Natural killer cell (primary cell): Measurements from ENCODE around the gene OPN3. TPM values are rescaled to one million over a fixed set of nuclear protein-coding genes. Genes with fewer than 3 reads are reported as not detected.

ENCODE experiments used
- ATAC-seq, 3 donors: fragments of 150-1000 bp in 2 of 3; fragments of 200-7000 bp in 1 of 3; cut with Tn5 transposase; 1 replicate in 1 of 3; 2 replicates in 2 of 3; pipeline ENCODE4 v1.10.0; 2021; ENCODE audit warnings: mild to moderate bottlenecking in 2 of 3, moderate library complexity in 2 of 3
- DNase-seq, 2 donors: peaks; one replicate each; pipeline versions ENCODE4 v3.0.0 to v3.0.0-alpha.2; 2013 to 2021; ENCODE audit warnings: mixed read lengths in 1 of 2
- H3K27ac ChIP-seq: one replicate; pipeline ENCODE4 v1.5.1; 2013; ENCODE audit warnings: mild to moderate bottlenecking, low read length
- H3K27me3 ChIP-seq: one replicate; pipeline ENCODE4 v1.6.1; 2013; ENCODE audit warnings: low read length; ENCODE audit not compliant: control insufficient read depth, insufficient read depth
- H3K36me3 ChIP-seq: one replicate; pipeline ENCODE4 v1.6.1; 2013; ENCODE audit warnings: low read length; ENCODE audit not compliant: control insufficient read depth, insufficient read depth
- H3K4me1 ChIP-seq: one replicate; pipeline ENCODE4 v1.6.1; 2013; ENCODE audit warnings: low read length; ENCODE audit not compliant: control insufficient read depth, insufficient read depth
- H3K4me3 ChIP-seq: one replicate; pipeline ENCODE4 v1.5.1; 2013; ENCODE audit warnings: low read length
- H3K9me3 ChIP-seq: one replicate; pipeline ENCODE4 v1.6.1; 2013; ENCODE audit warnings: low read length; ENCODE audit not compliant: control insufficient read depth, insufficient read depth
- H3K27ac Mint-ChIP-seq, 2 donors: one replicate each; pipeline ENCODE4 v1.8.0; 2022; ENCODE audit warnings: mild to moderate bottlenecking in 2 of 2, mixed read lengths in 2 of 2, moderate library complexity in 1 of 2
- H3K27me3 Mint-ChIP-seq, 2 donors: one replicate each; pipeline ENCODE4 v1.8.0; 2022; ENCODE audit warnings: low read depth in 2 of 2, mixed read lengths in 2 of 2
- H3K36me3 Mint-ChIP-seq: one replicate; pipeline ENCODE4 v1.8.0; 2022; ENCODE audit warnings: mixed read lengths
- H3K4me1 Mint-ChIP-seq, 2 donors: one replicate each; pipeline ENCODE4 v1.8.0; 2022; ENCODE audit warnings: mixed read lengths in 2 of 2
- H3K4me3 Mint-ChIP-seq: one replicate; pipeline ENCODE4 v1.8.0; 2022; ENCODE audit warnings: mild to moderate bottlenecking, moderate library complexity, mixed read lengths
- H3K9me3 Mint-ChIP-seq, 2 donors: one replicate each; pipeline ENCODE4 v1.8.0; 2022; ENCODE audit warnings: mixed read lengths in 2 of 2
- CTCF ChIP-seq: fragments of 200-600 bp; IDR thresholded peaks from one replicate; pipeline ENCODE4 v1.8.0; 2022; ENCODE audit warnings: antibody characterized with exemption
- WGBS: methylation state at CpG from one replicate; pipeline ENCODE4 v1.1.7; 2013; ENCODE audit warnings: missing lambda C conversion rate; ENCODE audit not compliant: insufficient coverage; 5-methylcytosine and 5-hydroxymethylcytosine counted together
- intact Hi-C: fragments of 100-400 bp; cut with micrococcal nuclease; formaldehyde crosslinking; loops from one replicate; pipeline ENCODE4 v1.14.2; 2022
- total RNA-seq, 4 donors: library from RNA; stranded (reverse); fragments of 120-200 nt in 1 of 4; gene quantifications; one replicate each; pipeline versions ENCODE4 v1.2.3 to v1.2.4, GENCODE V29; 2013 to 2022

OPN3 gene
- total RNA-seq, 3 donors from 2014 or later (not counting 1 experiment from before 2014, with no cell fraction given), result 3.9 to 5.1 (median 4.1) TPM

GRCh38 chr1:241627453-241628259 is 12.5 kb downstream of the OPN3 start:
- Mint-ChIP-seq H3K4me1 (peaks cover 8% of the 10 kb centered on the region in 2 donors), H3K36me3 (no peaks in the 10 kb centered on the region), H3K9me3 (no peaks in the 10 kb centered on the region), H3K27me3 (no peaks in the 10 kb centered on the region), H3K4me3 (peak overlapping the region; percentile 65), H3K27ac (peak overlapping the region; percentile 36 to 82)
- peak in 1 of 2 donors; percentile 81 for DNase-seq
- no peaks in the 10 kb centered on the region for H3K4me1 ChIP-seq
- WGBS, result 33% methylated on average over 7 of the region's 9 CpGs
- no peaks in the 10 kb centered on the region for H3K27me3 ChIP-seq
- peak overlapping the region; percentile 49 for H3K27ac ChIP-seq
- ATAC-seq, result peak in 2 of 3 donors; percentile 71 to 91
- peak; percentile 63 for TF ChIP-seq CTCF
- H3K9me3 ChIP-seq, result no peaks in the 10 kb centered on the region
- intact Hi-C loops, result loop anchor here (1.0 kb wide), 2 partner anchors 16 to 96 kb away; no protein-coding TSS in a partner anchor
- H3K4me3 ChIP-seq, result no peak overlapping the region
- H3K36me3 ChIP-seq, result no peaks in the 10 kb centered on the region

- H3K9me3 Mint-ChIP-seq, result no peaks in the 10 kb centered on the region
- WGBS, result 95% methylated on average over 2 of the region's 2 CpGs
Observed at GRCh38 chr1:241624935-241625334, 15.2 kb downstream of the OPN3 start.

GRCh38 chr1:241622669-241623068 is 17.5 kb downstream of the OPN3 start:
- peaks cover 0 to under 1% of the 10 kb centered on the region in 2 donors for H3K4me1 Mint-ChIP-seq
- DNase-seq, result no peak
- H3K27me3 ChIP-seq, result no peaks in the 10 kb centered on the region
- no peak for TF ChIP-seq CTCF
- no peak overlapping the region for H3K27ac ChIP-seq
- H3K36me3 Mint-ChIP-seq, result no peaks in the 10 kb centered on the region
- H3K27ac Mint-ChIP-seq, result no peak overlapping the region
- no peak for ATAC-seq
- H3K36me3 ChIP-seq, result no peaks in the 10 kb centered on the region
- H3K4me3 ChIP-seq, result no peak overlapping the region
- H3K4me3 Mint-ChIP-seq, result no peak overlapping the region
- no peaks in the 10 kb centered on the region for H3K4me1 ChIP-seq
- no peaks in the 10 kb centered on the region for H3K9me3 ChIP-seq
- no peaks in the 10 kb centered on the region for H3K9me3 Mint-ChIP-seq
- intact Hi-C loops, result no loop called here
- H3K27me3 Mint-ChIP-seq, result no peaks in the 10 kb centered on the region
- 98% methylated on average over 5 of the region's 5 CpGs for whole genome bisulfite sequencing

More at GRCh38 chr1:241624935-241625334, 15.2 kb downstream of the OPN3 start:
- no peak overlapping the region for H3K27ac ChIP-seq
- Mint-ChIP-seq H3K27me3 (no peaks in the 10 kb centered on the region), H3K4me3 (no peak overlapping the region), H3K4me1 (peaks cover 8% of the 10 kb centered on the region in 2 donors), H3K36me3 (no peaks in the 10 kb centered on the region), H3K27ac (no peak overlapping the region)
- H3K4me1 ChIP-seq, result no peaks in the 10 kb centered on the region
- TF ChIP-seq CTCF, result no peak
- H3K27me3 ChIP-seq, result no peaks in the 10 kb centered on the region
- intact Hi-C loops, result no loop called here
- ATAC-seq (no peak), DNase-seq (no peak)
- no peak overlapping the region for H3K4me3 ChIP-seq
- no peaks in the 10 kb centered on the region for H3K36me3 ChIP-seq
- H3K9me3 ChIP-seq, result no peaks in the 10 kb centered on the region
